H1 (cell line): ENCODE measurements around the gene DIP2B. TPM values are rescaled to one million over a fixed set of nuclear protein-coding genes. Genes with fewer than 3 reads are reported as not detected.

Source experiments
- CTCF ChIA-PET: fragments of 300-600 bp; sonication (Branson Sonifier 250); formaldehyde crosslinking; loops from one replicate; lab custom pipeline; 2021; ENCODE audit not compliant: partially characterized antibody; lab: Charles Lee
- POLR2A ChIA-PET: fragments of 300-600 bp; sonication (Branson Sonifier 250); formaldehyde crosslinking; loops from one replicate; lab custom pipeline; 2021; ENCODE audit warnings: inconsistent platforms; ENCODE audit not compliant: partially characterized antibody; lab: Charles Lee
- DNase-seq, 2 experiments: peaks; one replicate each; pipeline versions ENCODE4 v3.0.0 to v3.0.0-alpha.2; 2010 to 2022; ENCODE audit warnings: low spot score in 2 of 2, low read depth in 1 of 2, mixed read lengths in 1 of 2
- FAIRE-seq: peaks from 2 replicates; lab custom pipeline; 2011; peaks lifted over from hg19 to GRCh38; lab: Jason Lieb, UNC
- H2AFZ ChIP-seq: 2 replicates; pipeline ENCODE4 v1.8.1; 2012; ENCODE audit warnings: low read length, inconsistent platforms
- H2AK5ac ChIP-seq: 2 replicates; pipeline ENCODE4 v1.6.1; 2013; ENCODE audit warnings: low read depth, low read length
- H2BK120ac ChIP-seq: replicated peaks from 2 replicates; pipeline ENCODE3; 2013; ENCODE audit warnings: low read depth, low read length, inconsistent platforms
- H2BK12ac ChIP-seq: 2 replicates; pipeline ENCODE4 v1.6.1; 2013; ENCODE audit warnings: low read depth, low read length
- H2BK15ac ChIP-seq: 2 replicates; pipeline ENCODE4 v1.6.1; 2013; ENCODE audit warnings: low read length
- H2BK20ac ChIP-seq: 2 replicates; pipeline ENCODE4 v1.6.1; 2013; ENCODE audit warnings: low read length
- H2BK5ac ChIP-seq: 2 replicates; pipeline ENCODE4 v1.6.1; 2013; ENCODE audit warnings: low read depth, low read length
- H3K14ac ChIP-seq: 2 replicates; pipeline ENCODE4 v1.6.1; 2013; ENCODE audit warnings: inconsistent platforms; ENCODE audit not compliant: insufficient read length
- H3K18ac ChIP-seq: 2 replicates; pipeline ENCODE4 v1.6.1; 2013; ENCODE audit warnings: low read length; ENCODE audit errors: extremely low read depth
- H3K23ac ChIP-seq: 2 replicates; pipeline ENCODE4 v1.6.1; 2013; ENCODE audit warnings: inconsistent platforms; ENCODE audit not compliant: insufficient read length
- H3K23me2 ChIP-seq: 2 replicates; pipeline ENCODE4 v1.6.1; 2013; ENCODE audit warnings: low read depth, low read length
- H3K27ac ChIP-seq: 2 replicates; pipeline ENCODE4 v1.6.1; 2011; ENCODE audit warnings: low read depth, low read length, inconsistent platforms
- H3K27me3 ChIP-seq, 4 experiments: replicated peaks in 1 of 4; 1 replicate in 1 of 4; 2 replicates in 3 of 4; pipeline versions ENCODE4 v1.6.1 to v1.8.1; 2011 to 2013; ENCODE audit warnings: low read length in 3 of 4, mild to moderate bottlenecking in 3 of 4, inconsistent platforms in 2 of 4, mixed read lengths in 2 of 4, moderate library complexity in 1 of 4; ENCODE audit not compliant: control insufficient read depth in 3 of 4, insufficient read depth in 3 of 4; ENCODE audit errors: extremely low read depth in 1 of 4
- H3K36me3 ChIP-seq, 4 experiments: 2 replicates each; pipeline versions ENCODE4 v1.6.1 to v1.8.1; 2011 to 2013; ENCODE audit warnings: mild to moderate bottlenecking in 4 of 4, low read length in 3 of 4, moderate library complexity in 2 of 4, control low read depth in 1 of 4, inconsistent platforms in 1 of 4; ENCODE audit not compliant: insufficient read depth in 4 of 4, control insufficient read depth in 2 of 4
- H3K4ac ChIP-seq: replicated peaks from 2 replicates; pipeline ENCODE3; 2013; ENCODE audit warnings: low read length, low read depth, mixed read lengths, inconsistent platforms; ENCODE audit not compliant: insufficient read length
- H3K4me1 ChIP-seq, 4 experiments: replicated peaks in 1 of 4; 1 replicate in 1 of 4; 2 replicates in 3 of 4; pipeline versions ENCODE4 v1.6.1 to v1.8.1; 2011 to 2013; ENCODE audit warnings: low read length in 3 of 4, inconsistent platforms in 2 of 4, mixed read lengths in 1 of 4; ENCODE audit not compliant: insufficient read depth in 4 of 4, control insufficient read depth in 3 of 4
- H3K4me2 ChIP-seq, 2 experiments: 2 replicates each; pipeline versions ENCODE4 v1.6.1 to v1.8.1; 2011 to 2013; ENCODE audit warnings: low read depth in 2 of 2, low read length in 2 of 2, control low read depth in 1 of 2, inconsistent platforms in 1 of 2, mild to moderate bottlenecking in 1 of 2; ENCODE audit not compliant: insufficient read depth in 1 of 2
- H3K4me3 ChIP-seq, 4 experiments: fragments of 200-600, 300-600 bp in 1 of 4; sonication (generic), shearing (Covaris generic), sonication (Bioruptor Twin) in 1 of 4; 2 replicates each; pipeline versions ENCODE4 v1.5.1 to v1.8.1; 2011 to 2016; ENCODE audit warnings: low read length in 4 of 4, low read depth in 3 of 4, control low read depth in 2 of 4, inconsistent platforms in 2 of 4, mild to moderate bottlenecking in 2 of 4, mixed read lengths in 1 of 4, moderate library complexity in 1 of 4; ENCODE audit not compliant: insufficient read depth in 2 of 4; ENCODE audit errors: extremely low read depth in 1 of 4
- H3K56ac ChIP-seq: replicated peaks from 2 replicates; pipeline ENCODE3; 2013; ENCODE audit warnings: low read depth, mild to moderate bottlenecking, mixed read lengths, low read length, inconsistent platforms; ENCODE audit not compliant: insufficient read length
- H3K79me1 ChIP-seq: 2 replicates; pipeline ENCODE4 v1.6.1; 2013; ENCODE audit warnings: low read depth, low read length, control low read depth
- H3K79me2 ChIP-seq, 2 experiments: 2 replicates each; pipeline versions ENCODE4 v1.6.1 to v1.8.1; 2012 to 2013; ENCODE audit warnings: low read length in 2 of 2, mild to moderate bottlenecking in 2 of 2, inconsistent platforms in 1 of 2; ENCODE audit not compliant: insufficient read depth in 2 of 2, control insufficient read depth in 1 of 2
- H3K9ac ChIP-seq, 4 experiments: replicated peaks in 1 of 4; 1 replicate in 1 of 4; 2 replicates in 3 of 4; pipeline versions ENCODE4 v1.6.1 to v1.8.1; 2011 to 2013; ENCODE audit warnings: low read depth in 3 of 4, low read length in 3 of 4, control low read depth in 2 of 4, mild to moderate bottlenecking in 2 of 4, moderate library complexity in 2 of 4, inconsistent platforms in 1 of 4; ENCODE audit errors: extremely low read depth in 1 of 4
- H3K9me3 ChIP-seq, 2 experiments: 2 replicates each; pipeline versions ENCODE4 v1.6.1 to v1.8.1; 2012 to 2013; ENCODE audit warnings: mild to moderate bottlenecking in 2 of 2, moderate library complexity in 2 of 2, control low read depth in 1 of 2, inconsistent platforms in 1 of 2, low read depth in 1 of 2, low read length in 1 of 2, mixed read lengths in 1 of 2; ENCODE audit not compliant: insufficient read depth in 2 of 2
- H4K20me1 ChIP-seq, 2 experiments: replicated peaks in 1 of 2; 2 replicates each; pipeline versions ENCODE3 to v1.8.1; 2011 to 2013; ENCODE audit warnings: inconsistent platforms in 2 of 2, low read length in 2 of 2, mild to moderate bottlenecking in 1 of 2; ENCODE audit not compliant: insufficient read depth in 2 of 2, control insufficient read depth in 1 of 2
- H4K5ac ChIP-seq: 2 replicates; pipeline ENCODE4 v1.6.1; 2013; ENCODE audit warnings: low read length, low read depth, mixed read lengths, inconsistent platforms; ENCODE audit not compliant: insufficient read length
- H4K8ac ChIP-seq: 2 replicates; pipeline ENCODE4 v1.8.0; 2013; ENCODE audit warnings: mild to moderate bottlenecking, moderate library complexity, low read length, inconsistent platforms; ENCODE audit not compliant: insufficient read depth; ENCODE audit errors: extremely low read depth
- H4K91ac ChIP-seq: replicated peaks from 2 replicates; pipeline ENCODE3; 2013; ENCODE audit warnings: low read length, mixed read lengths, inconsistent platforms; ENCODE audit not compliant: insufficient read length
- CBX5 ChIP-seq: fragments of 300-800, 300-1000 bp; sonication (generic); IDR thresholded peaks from 2 replicates; pipeline ENCODE4 v1.7.1; 2016; ENCODE audit warnings: antibody characterized with exemption, low read length, low read depth
- CTCF ChIP-seq, 3 experiments: IDR thresholded peaks; 1 replicate in 2 of 3; 2 replicates in 1 of 3; pipeline versions ENCODE4 v1.5.1 to v1.6.1; 2011; ENCODE audit warnings: low read length in 3 of 3, mild to moderate bottlenecking in 3 of 3, inconsistent platforms in 2 of 3, low read depth in 1 of 3, moderate library complexity in 1 of 3; ENCODE audit not compliant: insufficient read depth in 1 of 3; ENCODE audit errors: control extremely low read depth in 1 of 3
- RAD21 ChIP-seq, 2 experiments: IDR thresholded peaks in 1 of 2; conservative IDR thresholded peaks in 1 of 2; 2 replicates each; pipeline ENCODE4 v1.6.1; 2011; ENCODE audit warnings: low read depth in 2 of 2, low read length in 2 of 2, improper control_type of control experiment in 1 of 2, inconsistent platforms in 1 of 2, mild to moderate bottlenecking in 1 of 2, moderate library complexity in 1 of 2
- WGBS, 2 experiments: shearing (Covaris generic) in 1 of 2; methylation state at CpG; one replicate each; pipeline versions ENCODE4 v1.1.6 to v1.1.7; 2013 to 2015; ENCODE audit warnings: low lambda C conversion rate in 2 of 2, mixed read lengths in 2 of 2, inconsistent platforms in 1 of 2, low coverage in 1 of 2, missing lambda C conversion rate in 1 of 2; ENCODE audit not compliant: insufficient replicate concordance in 2 of 2, insufficient coverage in 1 of 2, insufficient read length in 1 of 2; ENCODE audit errors: extremely low coverage in 1 of 2, missing lambda C conversion rate in 1 of 2; 5-methylcytosine and 5-hydroxymethylcytosine counted together
- polyA plus RNA-seq, 7 experiments: library from polyadenylated mRNA; depleted of rRNA in 3 of 7; stranded (reverse) in 5 of 7; unstranded in 2 of 7; fragments of >200 nt in 5 of 7; fragments of 200-250 nt in 2 of 7; gene quantifications; 1 replicate in 5 of 7; 2 replicates in 1 of 7; 4 replicates in 1 of 7; pipeline versions ENCODE4 v1.2.1 to v1.2.3, GENCODE V29; 2011 to 2013; ENCODE audit warnings: missing spikeins in 2 of 7, mixed read lengths in 2 of 7
- total RNA-seq: library from RNA; stranded (reverse); fragmentation: NEBNext Ultra II Directional; extraction: Animal tissue kit (Norgen Biotek cat#: 25700); gene quantifications from 2 replicates; pipeline ENCODE4 v1.2.1, GENCODE V29; 2021

DIP2B gene
- total and polyA plus RNA-seq, 2 of the 8 experiments (the other 6 are each of a cell fraction or from before 2014, with no cell fraction given) = 11.1 to 29.6 TPM

- no peaks in the 10 kb centered on the region for H3K4me1 ChIP-seq
Measured at GRCh38 chr12:50637870-50638481, 133.2 kb downstream of the DIP2B start.

More at GRCh38 chr12:50637870-50638481, 133.2 kb downstream of the DIP2B start:
- FAIRE-seq = no peak
- Histone ChIP-seq H2BK20ac (no peak overlapping the region), H3K4me3 (no peak overlapping the region), H4K20me1 (no peaks in the 10 kb centered on the region), H2BK5ac (no peak overlapping the region), H3K14ac (no peak overlapping the region), H2BK12ac (no peak overlapping the region), H3K79me2 (no peaks in the 10 kb centered on the region; a peak in 1 of 4 replicates), H3K23me2 (no peaks in the 10 kb centered on the region), H3K4me2 (no peak overlapping the region), H3K9ac (no peak overlapping the region), H3K56ac (no peak overlapping the region), H4K5ac (no peak overlapping the region), H3K23ac (no peak overlapping the region), H4K8ac (no peak overlapping the region), H3K18ac (no peak overlapping the region), H2BK15ac (no peak overlapping the region), H3K79me1 (peaks cover 2% of the 10 kb centered on the region; the same call in 1 of the 2 replicates), H3K36me3 (peaks cover 0 to 3% (median 0%) of the 10 kb centered on the region in 4 experiments; a peak in 2 of 8 replicates), H3K27me3 (no peaks in the 10 kb centered on the region), H3K4ac (no peak overlapping the region), H2AFZ (no peak overlapping the region), H3K27ac (no peak overlapping the region), H3K9me3 (no peaks in the 10 kb centered on the region), H2AK5ac (no peak overlapping the region), H2BK120ac (no peak overlapping the region), H4K91ac (no peak overlapping the region)
- ChIA-PET CTCF (interaction anchor here (0.6 to 6.8 kb wide), 28 partner anchors 9 to 193 kb away, joined by 3 to 99 read pairs (median 4); partner anchors contain the start of gene DIP2B), POLR2A (interaction anchor here (1.7 kb wide), 1 partner anchor 133 kb away, joined by 5 read pairs; the partner anchor contains the start of gene DIP2B)
- DNase-seq = no peak
- TF ChIP-seq CBX5 (no peak), CTCF (IDR thresholded peaks at IDR 0.05; ENCODE audit: control extremely low read depth in 1 of 3, insufficient read depth in 1 of 3, low read depth in 1 of 3, low read length in 3 of 3) (peak in 2 of 3 experiments; percentile 19 to 35; a peak in 2 of 4 replicates), RAD21 (IDR thresholded peaks at IDR 0.05 in 1 of 2, conservative IDR thresholded peaks at IDR 0.05 in 1 of 2; ENCODE audit: low read depth in 2 of 2, low read length in 2 of 2) (peak; percentile 59 to 63)
- WGBS, 2 experiments = 57% methylated on average over 4 of the region's 4 CpGs; no CpG with 5 or more reads in 1 of the 2 experiments
